GM18909 (cell line): ENCODE measurements around the gene SNX1.
"Not testable (repeated sequence)": the region's sequence is repeated elsewhere in the genome, so short reads cannot be mapped to it uniquely, and the experiment has no call there.

Source experiments
- ATAC-seq: cut with Tn5 transposase; IDR thresholded peaks from one replicate; pipeline ENCODE4 v1.9.1; 2021; ENCODE audit warnings: mild to moderate bottlenecking; ENCODE audit not compliant: unreplicated experiment, poor library complexity

The SNX1 gene

DNA sequence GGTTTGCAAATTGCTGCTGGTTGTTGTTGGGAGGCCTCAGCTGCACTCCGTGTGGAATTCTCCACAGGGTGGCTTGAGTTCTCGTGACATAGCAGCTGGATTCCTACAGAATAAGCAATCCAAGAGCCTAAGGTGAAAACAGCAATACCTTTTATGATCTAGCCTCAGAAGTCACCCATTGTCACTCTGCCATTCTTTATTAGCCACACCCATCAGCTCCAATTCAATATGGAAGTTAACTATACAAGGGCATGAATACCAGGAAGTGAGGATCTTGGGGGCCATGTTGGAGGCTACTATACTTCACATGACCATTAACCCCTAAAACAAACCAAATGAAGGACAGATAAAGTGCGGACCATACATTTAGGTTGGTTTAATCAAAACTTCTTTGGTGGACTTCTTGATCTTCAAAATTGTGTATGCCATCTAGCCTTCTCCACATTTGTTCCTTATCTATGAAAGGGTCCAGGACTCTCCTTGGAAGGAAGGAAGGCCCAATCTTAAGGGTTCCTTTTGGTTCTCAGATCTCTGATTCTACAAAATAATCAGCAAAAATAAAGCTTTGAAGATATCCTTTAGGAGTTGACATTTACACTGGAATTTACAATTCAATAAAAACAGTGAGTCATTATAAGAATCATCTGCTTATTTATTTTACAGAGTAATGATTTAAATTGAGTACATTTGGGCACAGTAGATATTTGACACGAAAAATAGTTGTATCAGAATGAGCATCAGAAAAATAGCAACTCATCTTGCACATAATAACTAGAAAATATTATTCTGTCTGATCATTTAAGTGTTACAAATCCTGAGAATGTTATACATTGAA, 23.6 kb upstream of the SNX1 start:
- no peak for ATAC-seq

DNA sequence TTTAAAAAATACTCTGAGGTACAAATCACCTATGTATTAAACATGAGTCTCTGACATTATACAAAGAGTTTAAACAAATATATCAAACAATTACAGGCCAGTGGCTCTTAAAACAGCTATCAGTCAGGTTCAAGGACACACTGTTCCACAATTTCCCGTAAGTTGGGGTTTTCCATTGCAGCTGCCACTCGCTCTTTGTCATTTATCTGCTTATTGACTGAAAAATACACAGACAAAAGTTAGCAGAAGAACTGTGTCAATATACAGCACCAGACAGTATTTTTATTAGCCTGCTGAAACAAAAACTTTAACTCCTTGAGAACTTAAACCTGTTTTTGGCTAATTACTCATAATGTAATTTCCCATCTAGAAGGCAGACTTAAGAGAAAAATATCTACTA, 23.0 kb upstream of the SNX1 start:
- ATAC-seq: no peak

DNA sequence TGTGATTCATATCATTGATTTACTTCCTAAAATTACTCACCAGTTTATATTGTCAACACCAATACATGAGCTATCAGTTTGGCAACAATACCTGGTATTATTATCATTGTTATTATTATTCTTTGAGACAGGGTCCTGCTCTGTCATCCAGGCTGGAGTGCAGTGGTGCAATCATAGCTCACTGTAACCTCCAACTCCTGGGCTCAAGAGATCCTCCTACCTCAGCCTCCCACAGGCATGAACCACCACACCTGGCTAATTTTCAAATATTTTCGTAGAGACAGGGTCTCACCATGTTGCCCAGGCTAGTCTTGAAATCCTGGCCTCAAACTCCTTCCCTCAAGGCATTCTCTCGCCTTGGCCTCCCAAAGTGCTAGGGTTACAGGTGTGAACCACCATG, 22.3 kb upstream of the SNX1 start:
- not testable (repeated sequence) for ATAC-seq

DNA sequence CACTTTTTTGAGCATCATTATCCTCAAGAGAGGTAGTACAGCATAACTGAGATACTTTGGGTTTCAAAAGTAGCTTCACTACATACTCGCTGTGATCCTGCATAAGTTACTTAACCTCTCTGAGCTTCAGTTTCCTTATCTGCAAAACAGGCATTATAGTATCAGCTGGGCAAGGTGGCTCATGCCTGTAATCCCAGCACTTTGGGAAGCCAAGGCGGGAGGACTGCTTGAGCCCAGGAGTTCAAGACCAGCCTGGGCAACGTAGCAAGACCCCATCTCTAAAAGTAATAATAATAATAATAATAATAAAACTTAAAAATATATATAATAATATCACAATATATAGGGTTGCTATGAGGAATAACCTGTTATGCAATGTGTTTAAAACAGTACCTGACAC, 13.0 kb upstream of the SNX1 start:
- no peak for ATAC-seq

DNA sequence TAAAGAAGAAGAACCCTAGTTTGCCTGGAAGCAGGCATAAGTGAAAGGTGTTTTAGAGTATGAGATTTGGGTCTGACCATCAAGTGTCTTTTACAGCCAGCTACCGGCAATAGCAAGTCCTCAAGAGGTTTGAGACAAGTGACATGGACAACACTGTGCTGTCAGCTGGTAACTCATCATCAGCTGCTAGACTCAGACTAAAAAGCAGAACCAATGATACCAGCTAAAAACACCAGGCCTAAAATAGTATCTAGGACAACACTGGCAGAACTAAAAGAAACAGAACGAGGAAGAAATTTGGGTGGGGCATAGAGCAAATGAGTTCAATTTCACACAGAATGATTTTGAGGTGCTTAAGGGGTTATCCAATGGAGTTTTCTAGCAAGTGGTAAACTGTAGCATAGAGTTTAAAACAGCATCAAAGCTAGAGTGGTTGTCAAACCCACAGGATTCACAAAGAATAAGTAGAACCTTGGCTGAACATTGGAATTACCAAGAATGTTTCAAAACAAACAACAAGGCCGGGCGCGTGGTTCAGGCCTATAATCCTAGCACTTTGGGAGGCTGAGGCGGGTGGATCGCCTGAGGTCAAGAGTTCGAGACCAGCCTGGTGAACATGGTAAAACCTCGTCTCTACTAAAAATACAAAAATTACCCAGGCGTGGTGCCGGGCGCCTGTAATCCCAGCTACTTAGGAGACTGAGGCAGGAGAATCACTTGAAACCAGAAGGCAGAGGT, 6.1 kb upstream of the SNX1 start:
- ATAC-seq: no peak

DNA sequence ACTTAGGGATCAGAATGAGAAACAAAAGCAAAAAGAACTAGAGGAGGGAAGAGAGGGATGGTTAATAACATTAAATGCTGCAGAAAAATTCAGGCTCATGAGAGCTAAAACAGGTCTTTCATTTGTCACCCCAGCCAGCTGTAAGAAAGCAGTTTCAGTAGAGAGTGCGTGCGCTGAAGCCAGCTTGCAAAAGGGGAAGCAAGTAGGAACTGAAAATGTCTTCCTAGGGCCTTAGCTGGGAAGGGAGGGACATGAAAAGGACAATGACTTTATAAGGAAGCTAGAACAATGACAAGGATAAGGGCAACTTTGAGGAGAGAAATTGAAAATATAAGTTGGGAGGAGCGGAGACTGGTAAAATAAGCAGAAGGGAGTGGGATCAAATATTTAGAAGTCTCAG, 5.3 kb upstream of the SNX1 start:
- ATAC-seq: no peak

DNA sequence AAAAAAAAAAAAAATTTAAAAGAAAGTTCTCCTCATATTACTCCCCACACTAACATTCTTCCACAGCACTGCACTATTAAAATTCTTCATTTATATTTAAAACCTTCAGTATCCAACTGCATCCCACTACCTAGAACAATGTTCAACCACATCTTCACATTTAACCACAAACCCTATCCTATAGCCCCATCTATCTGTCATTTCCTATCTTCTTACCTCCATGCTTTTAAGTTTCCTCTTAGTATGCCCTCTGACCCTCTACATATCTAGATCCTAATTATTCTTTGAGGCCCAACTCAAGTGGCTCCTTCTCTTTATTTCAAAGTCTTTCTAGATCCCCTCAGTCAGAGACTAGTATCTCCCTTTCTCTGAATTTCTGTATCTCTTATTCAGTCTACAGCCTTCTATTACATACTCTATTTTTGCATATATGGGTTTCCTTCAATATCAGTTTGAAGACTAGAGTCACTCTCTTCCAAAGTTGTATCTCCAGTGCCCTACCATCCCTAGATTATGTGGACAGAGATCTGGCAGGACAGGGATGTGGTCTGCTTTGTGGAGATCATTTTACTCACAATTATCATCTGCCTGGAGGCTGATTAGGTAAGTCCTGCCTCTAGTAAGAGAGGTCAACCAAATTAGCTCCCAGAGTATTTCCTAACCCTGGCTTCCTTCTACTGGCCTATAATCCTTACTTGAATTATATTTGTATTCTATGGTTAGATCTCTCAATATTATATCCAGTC, 3.5 kb upstream of the SNX1 start:
- ATAC-seq: no peak

DNA sequence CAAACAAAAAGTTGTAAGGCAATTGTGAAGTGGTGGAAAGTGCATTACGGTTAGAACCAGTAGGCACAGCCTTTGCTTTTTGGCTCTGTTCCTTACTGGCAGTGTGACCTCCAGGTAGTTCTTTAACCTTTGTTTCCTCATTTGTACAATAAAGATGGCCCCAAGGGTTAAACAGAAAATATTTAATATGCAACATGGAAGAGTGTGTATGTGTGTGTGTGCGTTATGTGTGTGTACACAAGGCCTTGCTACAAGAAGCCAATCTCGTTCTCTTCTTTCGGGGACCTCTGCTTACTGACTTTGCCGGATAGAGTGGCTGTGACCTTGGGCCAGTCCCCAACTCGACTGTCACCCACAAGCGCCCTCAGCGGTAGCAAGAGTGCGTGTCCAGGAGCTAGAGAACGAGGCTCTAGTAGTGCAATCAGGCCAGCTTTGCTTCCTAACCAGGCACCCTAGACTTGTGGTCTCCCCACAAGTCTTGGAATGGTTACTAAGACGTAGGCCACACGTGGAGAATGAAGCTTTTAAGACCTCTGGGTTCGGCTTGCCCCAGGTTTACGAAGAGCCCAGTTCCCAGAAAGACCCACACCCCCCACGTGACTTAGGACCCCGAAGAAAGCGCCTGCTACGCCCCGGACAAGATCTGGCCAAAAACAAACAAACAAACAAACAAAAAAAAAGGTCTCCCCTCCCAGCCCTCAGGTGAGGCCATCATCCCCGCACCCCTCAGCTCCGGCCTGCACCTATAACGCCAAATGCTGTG, 2.7 kb upstream of the SNX1 start:
- ATAC-seq: peak; percentile 24

DNA sequence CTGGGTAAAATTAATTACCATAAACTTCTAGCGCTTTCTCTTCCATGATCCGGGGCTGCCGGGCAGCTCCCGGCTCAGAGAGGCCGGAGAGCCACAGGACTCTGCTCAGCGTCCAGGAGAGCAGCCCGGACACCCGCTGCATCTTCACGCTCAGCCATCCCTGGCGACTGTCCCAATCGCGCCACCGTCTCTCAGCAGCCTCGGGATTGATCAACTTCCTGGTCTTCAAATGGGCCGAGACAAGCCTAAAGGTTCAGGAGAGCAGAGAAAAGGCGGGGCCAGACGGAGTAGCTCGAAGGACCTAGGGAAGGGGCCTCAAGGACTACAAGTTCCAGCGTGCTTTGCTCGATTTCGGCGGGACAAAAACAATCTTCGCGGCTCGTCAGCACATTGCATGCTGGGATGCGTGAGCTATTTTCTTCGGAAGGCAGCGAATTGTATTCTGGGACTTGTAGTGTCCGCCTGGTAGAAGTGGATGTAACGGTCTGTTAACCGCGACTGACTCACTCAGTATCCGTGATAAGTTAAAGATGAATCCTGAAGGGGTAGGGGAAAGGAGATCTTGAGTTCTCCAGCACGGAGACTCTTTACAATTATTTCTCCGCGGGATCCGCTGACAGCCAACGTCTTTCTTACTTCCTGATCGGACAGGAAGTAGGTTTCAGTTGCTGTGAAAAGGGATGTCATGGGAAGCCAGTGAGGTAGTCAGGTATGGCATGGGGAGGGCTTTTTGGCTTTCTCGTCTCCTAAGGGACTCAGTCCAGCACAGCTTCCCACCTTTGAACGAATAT, 2.0 kb upstream of the SNX1 start, which contains the start of gene CIAO2A:
Gene CIAO2A, minus strand, starts transcription at position 212 of the 791 bp plus-strand sequence. Its CDS starts 70 bp downstream, at position 142.
- peak; percentile 68 for ATAC-seq

DNA sequence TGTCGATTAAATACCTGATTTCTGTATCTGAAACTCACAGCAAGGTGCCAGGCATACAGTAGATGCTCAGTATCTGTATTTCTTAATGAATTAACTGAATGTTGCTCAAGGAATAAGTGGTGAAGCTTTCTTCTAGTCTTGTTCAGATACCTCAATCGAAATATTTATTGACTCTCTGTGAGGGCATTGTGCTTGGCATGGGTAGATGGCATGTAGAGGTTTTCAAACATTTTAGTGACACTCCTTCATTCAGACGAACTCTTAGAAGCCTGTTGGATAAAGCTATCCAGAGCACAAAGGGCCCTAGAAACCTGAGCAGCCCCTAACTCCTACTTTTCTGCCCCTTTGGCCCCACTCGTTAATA, 369 bp upstream of the SNX1 start:
- no peak for ATAC-seq

DNA sequence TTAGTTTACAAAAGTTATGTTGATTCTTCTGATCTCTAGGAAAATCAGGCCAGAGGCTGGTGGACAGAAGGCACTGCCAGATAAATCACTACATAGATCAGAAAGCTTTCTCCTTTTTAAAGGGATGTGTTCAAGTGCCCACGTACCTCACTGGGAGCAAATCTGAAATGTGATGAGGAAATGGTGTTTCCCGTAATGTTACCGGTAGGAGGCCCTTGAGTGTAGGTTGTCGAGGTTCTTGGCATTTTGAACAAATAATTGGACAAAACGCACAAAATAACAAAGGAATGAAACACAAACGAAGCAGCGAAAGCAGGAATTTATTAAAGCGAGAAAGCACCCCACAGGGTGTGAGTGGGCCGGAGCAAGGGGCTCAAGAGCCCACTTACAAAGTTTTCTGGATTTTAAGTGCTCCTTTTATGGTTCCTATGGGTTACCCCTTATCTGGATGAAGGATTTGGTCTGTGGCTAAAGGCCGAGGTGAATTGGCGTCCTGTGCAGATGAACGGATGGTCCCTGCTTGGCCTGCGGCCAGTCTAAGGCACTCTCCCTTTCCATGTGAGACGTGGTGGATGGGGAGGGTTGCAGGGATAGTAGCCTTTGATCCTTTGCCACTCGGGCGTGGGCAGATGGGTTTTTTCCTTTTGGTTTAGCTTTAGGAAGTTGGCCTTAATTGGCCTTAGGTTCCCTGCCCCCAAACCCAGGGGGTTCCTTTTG, 1.0 kb downstream of the SNX1 start:
- ATAC-seq: no peak

DNA sequence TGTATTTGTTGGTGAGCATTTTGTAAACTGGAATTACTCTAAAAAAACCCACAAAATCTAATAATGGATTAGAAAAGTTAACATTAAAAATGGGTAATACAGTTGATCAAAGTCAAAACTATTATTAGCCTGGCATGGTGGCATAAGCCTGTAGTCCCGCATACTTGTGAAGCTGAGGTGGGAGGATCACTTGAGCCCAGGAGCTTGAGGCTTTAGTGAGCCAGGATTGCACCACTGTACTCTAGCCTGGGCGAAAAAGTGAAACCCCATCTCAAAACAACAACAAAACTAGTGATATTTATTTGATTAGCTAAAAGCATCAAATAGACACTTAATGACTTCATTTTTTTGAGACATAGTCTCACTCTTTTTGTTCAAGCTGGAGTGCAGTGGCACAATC, 3.6 kb downstream of the SNX1 start:
- no peak for ATAC-seq

DNA sequence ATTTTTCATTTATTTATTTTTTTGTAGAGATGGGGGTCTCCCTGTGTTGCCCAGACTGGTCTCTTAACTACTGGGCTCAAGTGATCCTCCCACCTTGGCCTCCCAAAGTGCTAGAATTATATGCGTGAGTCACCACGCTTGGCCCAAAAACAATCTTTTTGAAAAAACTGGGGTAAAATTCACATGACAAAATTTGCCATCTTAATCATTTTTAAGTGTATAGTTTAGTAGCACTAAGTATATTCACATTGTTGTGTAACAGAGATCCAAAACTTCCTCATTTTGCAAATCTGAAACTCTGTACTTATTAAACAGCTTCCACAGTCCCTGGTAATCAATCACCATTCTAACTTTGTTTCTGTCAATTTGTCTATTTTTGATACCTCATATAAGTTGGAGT, 5.2 kb downstream of the SNX1 start:
- ATAC-seq: no peak

DNA sequence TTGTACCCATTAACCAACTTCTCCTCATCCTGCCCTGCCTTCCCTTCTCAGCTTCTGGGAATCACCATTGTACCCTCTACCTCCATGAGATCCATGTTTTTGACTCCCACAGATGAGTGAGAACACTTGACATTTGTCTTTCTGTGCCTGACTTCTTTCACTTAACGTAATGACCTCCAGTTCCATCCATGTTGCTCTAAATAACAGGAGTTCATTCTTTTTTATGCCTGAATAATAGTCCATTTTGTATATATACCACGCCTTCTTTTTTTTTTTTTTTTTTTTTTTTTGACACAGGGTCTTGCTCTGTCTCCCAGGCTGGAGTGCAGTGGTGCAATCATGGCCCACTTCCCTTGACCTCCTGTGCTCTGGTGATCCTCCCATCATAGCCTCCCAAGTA, 6.7 kb downstream of the SNX1 start:
- ATAC-seq: no peak

DNA sequence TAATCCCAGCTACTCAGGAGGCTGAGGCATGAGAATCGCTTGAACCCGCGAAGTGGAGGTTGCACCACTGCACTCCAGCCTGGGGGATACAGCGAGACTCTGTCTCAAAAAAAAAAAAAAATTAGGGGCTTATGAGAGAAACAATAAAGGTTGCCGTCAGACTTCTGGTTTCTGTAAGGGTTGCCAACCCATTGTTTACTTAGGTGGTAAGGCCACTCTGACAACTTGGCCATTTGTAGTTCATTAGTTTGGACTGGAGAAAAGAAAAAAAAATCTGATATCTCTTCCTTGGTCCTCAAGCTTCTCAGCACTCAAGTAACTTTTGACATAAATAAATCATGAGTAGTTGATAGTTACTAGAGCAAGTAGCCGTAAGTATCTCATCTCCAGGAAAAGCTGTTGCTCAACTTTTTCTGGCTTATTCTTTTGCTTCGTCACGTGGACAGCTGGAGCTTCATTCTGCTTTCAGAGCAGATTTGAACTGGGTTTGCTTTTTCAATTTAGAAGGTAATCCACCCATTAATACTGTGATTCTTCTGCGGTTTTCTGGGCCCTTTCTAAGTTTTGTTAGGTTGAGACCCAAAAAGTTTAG, 9.4 kb downstream of the SNX1 start:
- ATAC-seq: no peak

DNA sequence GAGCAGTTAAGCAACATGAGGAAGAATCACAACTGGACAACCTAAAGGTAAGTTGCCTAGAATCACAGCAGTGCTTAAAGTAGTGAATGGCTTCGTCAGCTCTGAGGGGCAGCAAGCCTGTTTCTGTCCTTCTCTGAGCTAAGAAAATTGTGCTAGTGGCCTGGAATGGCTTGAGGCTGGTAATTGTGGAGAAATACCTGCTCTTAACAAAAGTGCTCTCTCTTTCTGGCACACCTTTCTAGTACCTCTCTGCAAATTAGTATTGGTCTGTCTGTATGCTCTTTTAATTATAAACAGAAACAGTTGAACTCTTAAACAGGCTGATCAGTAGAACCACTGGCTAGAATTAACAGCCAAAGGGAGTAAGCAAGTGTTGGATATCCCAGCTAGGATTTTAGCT, 11.6 kb downstream of the SNX1 start:
- no peak for ATAC-seq

DNA sequence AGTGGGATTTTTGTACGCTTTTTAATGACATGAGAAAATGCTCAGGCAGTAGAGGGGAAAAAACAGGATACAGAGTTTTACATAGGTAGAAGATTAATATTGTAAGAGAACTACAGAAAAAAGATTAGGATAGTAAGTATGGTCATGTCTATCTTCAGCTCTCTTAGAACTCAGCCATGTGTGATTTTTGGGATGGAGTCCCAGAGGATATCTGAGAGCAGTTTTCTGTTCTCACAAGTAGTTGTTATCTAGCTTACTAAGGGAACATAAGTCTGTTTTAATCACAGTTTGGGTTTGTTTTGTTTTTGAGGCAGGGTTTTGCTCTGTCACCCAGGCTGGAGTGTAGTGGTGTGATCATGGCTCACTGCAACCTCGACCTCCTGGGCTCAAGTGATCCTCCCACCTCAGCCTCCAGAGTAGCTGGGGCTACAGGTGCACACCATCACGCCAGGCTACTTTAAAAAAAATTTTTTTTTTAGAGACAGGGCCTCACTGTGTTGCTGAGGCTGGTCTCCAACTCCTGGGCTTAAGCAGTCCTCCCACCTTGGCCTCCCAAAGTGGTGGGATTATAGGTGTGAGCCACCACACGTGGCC, 14.4 kb downstream of the SNX1 start:
- not testable (repeated sequence) for ATAC-seq
